Measurements from ENCODE around the gene AHCYL1. TPM values are rescaled to one million over a fixed set of nuclear protein-coding genes. Genes with fewer than 3 reads are reported as not detected.
"Not testable (repeated sequence)": the region's sequence is repeated elsewhere in the genome, so short reads cannot be mapped to it uniquely, and the experiment has no call there.

AHCYL1 gene
- total RNA-seq, 1 donor from 2014 or later: 31.6 TPM

DNA sequence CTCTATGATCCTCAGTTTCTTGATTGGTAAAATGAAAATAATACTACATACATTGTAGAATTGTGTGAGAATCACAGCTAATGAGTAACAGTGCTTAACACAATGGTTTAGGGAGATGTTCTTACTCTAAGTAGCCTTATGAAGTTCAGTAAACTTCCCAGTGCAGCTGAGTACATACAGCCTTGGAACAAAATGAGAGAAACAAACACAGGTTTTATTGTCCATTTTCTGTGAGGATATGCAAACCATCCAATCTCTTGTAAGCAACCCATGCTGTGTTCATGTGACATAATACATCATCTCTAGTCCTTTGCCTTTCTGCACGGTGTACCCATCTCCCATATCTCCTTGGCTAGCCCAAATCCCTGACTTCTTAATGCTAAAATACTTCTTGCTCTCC is 35.2 kb downstream of the AHCYL1 start:
- no peak for FAIRE-seq

GRCh38 chr1:110021285-110021684 is 36.7 kb downstream of the AHCYL1 start:
- Histone ChIP-seq H3K4me3 (ENCODE audit: low read depth, low read length) (no peak overlapping the region), H3K36me3 (ENCODE audit: control insufficient read depth, insufficient read depth, low read length) (peaks cover 25% of the 10 kb centered on the region), H3K27me3 (ENCODE audit: control insufficient read depth, insufficient read depth, low read length) (no peaks in the 10 kb centered on the region)
- DNase-seq (ENCODE audit: low read depth) (no peak), FAIRE-seq (no peak)
- TF ChIP-seq, protein P1, sequence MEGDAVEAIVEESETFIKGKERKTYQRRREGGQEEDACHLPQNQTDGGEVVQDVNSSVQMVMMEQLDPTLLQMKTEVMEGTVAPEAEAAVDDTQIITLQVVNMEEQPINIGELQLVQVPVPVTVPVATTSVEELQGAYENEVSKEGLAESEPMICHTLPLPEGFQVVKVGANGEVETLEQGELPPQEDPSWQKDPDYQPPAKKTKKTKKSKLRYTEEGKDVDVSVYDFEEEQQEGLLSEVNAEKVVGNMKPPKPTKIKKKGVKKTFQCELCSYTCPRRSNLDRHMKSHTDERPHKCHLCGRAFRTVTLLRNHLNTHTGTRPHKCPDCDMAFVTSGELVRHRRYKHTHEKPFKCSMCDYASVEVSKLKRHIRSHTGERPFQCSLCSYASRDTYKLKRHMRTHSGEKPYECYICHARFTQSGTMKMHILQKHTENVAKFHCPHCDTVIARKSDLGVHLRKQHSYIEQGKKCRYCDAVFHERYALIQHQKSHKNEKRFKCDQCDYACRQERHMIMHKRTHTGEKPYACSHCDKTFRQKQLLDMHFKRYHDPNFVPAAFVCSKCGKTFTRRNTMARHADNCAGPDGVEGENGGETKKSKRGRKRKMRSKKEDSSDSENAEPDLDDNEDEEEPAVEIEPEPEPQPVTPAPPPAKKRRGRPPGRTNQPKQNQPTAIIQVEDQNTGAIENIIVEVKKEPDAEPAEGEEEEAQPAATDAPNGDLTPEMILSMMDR (IDR thresholded peaks at IDR 0.05; ENCODE audit: insufficient read depth, low read length, severe bottlenecking): no peak

More for the DNA sequence above, 35.2 kb downstream of the AHCYL1 start:
- H3K4me3 ChIP-seq (ENCODE audit: low read depth, low read length): no peak overlapping the region
- peaks cover 30% of the 10 kb centered on the region for H3K36me3 ChIP-seq (ENCODE audit: control insufficient read depth, insufficient read depth, low read length)
- DNase-seq (ENCODE audit: low read depth): no peak
- TF ChIP-seq, protein P1 (IDR thresholded peaks at IDR 0.05; ENCODE audit: insufficient read depth, low read length, severe bottlenecking): no peak
- H3K27me3 ChIP-seq (ENCODE audit: control insufficient read depth, insufficient read depth, low read length): no peaks in the 10 kb centered on the region

- FAIRE-seq (no peak), DNase-seq (ENCODE audit: low read depth) (no peak)
- no peaks in the 10 kb centered on the region for H3K27me3 ChIP-seq (ENCODE audit: control insufficient read depth, insufficient read depth, low read length)
- TF ChIP-seq, protein P1 (IDR thresholded peaks at IDR 0.05; ENCODE audit: insufficient read depth, low read length, severe bottlenecking): no peak
- H3K36me3 ChIP-seq (ENCODE audit: control insufficient read depth, insufficient read depth, low read length): peaks cover 12% of the 10 kb centered on the region
- H3K4me3 ChIP-seq (ENCODE audit: low read depth, low read length): no peak overlapping the region
Measured at GRCh38 chr1:110024613-110025012, 40.0 kb downstream of the AHCYL1 start.

GRCh38 chr1:110030687-110031086 is 46.1 kb downstream of the AHCYL1 start:
- not testable (repeated sequence) for DNase-seq (ENCODE audit: low read depth); H3K4me3 ChIP-seq (ENCODE audit: low read depth, low read length); FAIRE-seq

DNA sequence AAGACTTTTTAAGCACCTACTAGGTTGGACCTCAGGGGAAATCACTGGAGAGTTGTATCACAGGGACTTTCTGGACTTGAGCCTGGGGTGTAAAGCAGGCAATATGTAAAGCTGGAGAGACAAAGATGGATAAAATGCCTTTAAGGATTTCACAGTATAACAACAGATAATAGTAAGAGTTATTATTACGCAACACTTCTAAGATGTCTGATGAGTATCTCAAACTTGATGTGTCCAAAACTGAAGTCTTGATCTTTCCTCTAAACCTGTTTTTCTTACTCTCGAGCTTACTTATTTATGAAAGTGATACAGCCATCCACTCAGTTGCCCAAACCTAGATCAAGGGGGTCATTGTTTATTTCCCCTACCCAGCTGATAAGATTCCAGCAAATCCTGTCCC is 47.8 kb downstream of the AHCYL1 start:
- TF ChIP-seq, protein P1 (IDR thresholded peaks at IDR 0.05; ENCODE audit: insufficient read depth, low read length, severe bottlenecking): no peak
- H3K36me3 ChIP-seq (ENCODE audit: control insufficient read depth, insufficient read depth, low read length): no peaks in the 10 kb centered on the region
- DNase-seq (ENCODE audit: low read depth) (no peak), FAIRE-seq (no peak)
- H3K27me3 ChIP-seq (ENCODE audit: control insufficient read depth, insufficient read depth, low read length): no peaks in the 10 kb centered on the region
- no peak overlapping the region for H3K4me3 ChIP-seq (ENCODE audit: low read depth, low read length)

More at GRCh38 chr1:110030687-110031086, 46.1 kb downstream of the AHCYL1 start:
- not testable (repeated sequence) for H3K36me3 ChIP-seq (ENCODE audit: control insufficient read depth, insufficient read depth, low read length); H3K27me3 ChIP-seq (ENCODE audit: control insufficient read depth, insufficient read depth, low read length)

DNA sequence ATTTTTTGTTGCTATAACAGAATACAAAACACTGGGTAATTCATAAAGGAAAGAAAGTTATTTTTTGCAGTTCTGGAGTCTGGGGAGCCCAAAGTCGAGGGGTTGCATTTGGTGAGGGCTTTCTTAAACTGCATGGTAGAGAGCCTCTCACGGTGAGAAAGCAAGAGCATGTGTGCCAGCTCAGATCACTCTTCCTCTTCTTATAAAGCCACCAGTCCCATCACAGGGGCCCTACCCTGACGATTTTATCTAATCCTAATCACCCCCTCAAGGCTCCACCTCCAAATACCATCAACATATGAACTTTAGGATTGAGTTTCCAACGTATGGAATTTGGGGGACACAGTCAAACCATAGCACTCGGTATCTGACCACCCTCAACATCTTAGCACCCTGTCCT is 48.9 kb downstream of the AHCYL1 start:
- TF ChIP-seq, protein P1 (IDR thresholded peaks at IDR 0.05; ENCODE audit: insufficient read depth, low read length, severe bottlenecking): no peak
- FAIRE-seq (no peak), DNase-seq (ENCODE audit: low read depth) (no peak)
- Histone ChIP-seq H3K36me3 (ENCODE audit: control insufficient read depth, insufficient read depth, low read length) (peaks cover 4% of the 10 kb centered on the region), H3K4me3 (ENCODE audit: low read depth, low read length) (no peak overlapping the region), H3K27me3 (ENCODE audit: control insufficient read depth, insufficient read depth, low read length) (no peaks in the 10 kb centered on the region)

Data from bronchial epithelial cell (primary cell).